H1 (cell line): ENCODE results near the gene HOXC13. TPM values are rescaled to one million over a fixed set of nuclear protein-coding genes. Genes with fewer than 3 reads are reported as not detected.

Source experiments
- CTCF ChIA-PET: fragments of 300-600 bp; sonication (Branson Sonifier 250); formaldehyde crosslinking; loops from one replicate; lab custom pipeline; 2021; ENCODE audit not compliant: partially characterized antibody; lab: Charles Lee
- POLR2A ChIA-PET: fragments of 300-600 bp; sonication (Branson Sonifier 250); formaldehyde crosslinking; loops from one replicate; lab custom pipeline; 2021; ENCODE audit warnings: inconsistent platforms; ENCODE audit not compliant: partially characterized antibody; lab: Charles Lee
- DNase-seq, 2 experiments: peaks; one replicate each; pipeline versions ENCODE4 v3.0.0 to v3.0.0-alpha.2; 2010 to 2022; ENCODE audit warnings: low spot score in 2 of 2, low read depth in 1 of 2, mixed read lengths in 1 of 2
- FAIRE-seq: peaks from 2 replicates; lab custom pipeline; 2011; peaks lifted over from hg19 to GRCh38; lab: Jason Lieb, UNC
- H2AFZ ChIP-seq: 2 replicates; pipeline ENCODE4 v1.8.1; 2012; ENCODE audit warnings: low read length, inconsistent platforms
- H2AK5ac ChIP-seq: 2 replicates; pipeline ENCODE4 v1.6.1; 2013; ENCODE audit warnings: low read depth, low read length
- H2BK120ac ChIP-seq: replicated peaks from 2 replicates; pipeline ENCODE3; 2013; ENCODE audit warnings: low read depth, low read length, inconsistent platforms
- H2BK12ac ChIP-seq: 2 replicates; pipeline ENCODE4 v1.6.1; 2013; ENCODE audit warnings: low read depth, low read length
- H2BK15ac ChIP-seq: 2 replicates; pipeline ENCODE4 v1.6.1; 2013; ENCODE audit warnings: low read length
- H2BK20ac ChIP-seq: 2 replicates; pipeline ENCODE4 v1.6.1; 2013; ENCODE audit warnings: low read length
- H2BK5ac ChIP-seq: 2 replicates; pipeline ENCODE4 v1.6.1; 2013; ENCODE audit warnings: low read depth, low read length
- H3K14ac ChIP-seq: 2 replicates; pipeline ENCODE4 v1.6.1; 2013; ENCODE audit warnings: inconsistent platforms; ENCODE audit not compliant: insufficient read length
- H3K18ac ChIP-seq: 2 replicates; pipeline ENCODE4 v1.6.1; 2013; ENCODE audit warnings: low read length; ENCODE audit errors: extremely low read depth
- H3K23ac ChIP-seq: 2 replicates; pipeline ENCODE4 v1.6.1; 2013; ENCODE audit warnings: inconsistent platforms; ENCODE audit not compliant: insufficient read length
- H3K23me2 ChIP-seq: 2 replicates; pipeline ENCODE4 v1.6.1; 2013; ENCODE audit warnings: low read depth, low read length
- H3K27ac ChIP-seq: 2 replicates; pipeline ENCODE4 v1.6.1; 2011; ENCODE audit warnings: low read depth, low read length, inconsistent platforms
- H3K27me3 ChIP-seq, 4 experiments: replicated peaks in 1 of 4; 1 replicate in 1 of 4; 2 replicates in 3 of 4; pipeline versions ENCODE4 v1.6.1 to v1.8.1; 2011 to 2013; ENCODE audit warnings: low read length in 3 of 4, mild to moderate bottlenecking in 3 of 4, inconsistent platforms in 2 of 4, mixed read lengths in 2 of 4, moderate library complexity in 1 of 4; ENCODE audit not compliant: control insufficient read depth in 3 of 4, insufficient read depth in 3 of 4; ENCODE audit errors: extremely low read depth in 1 of 4
- H3K36me3 ChIP-seq, 4 experiments: 2 replicates each; pipeline versions ENCODE4 v1.6.1 to v1.8.1; 2011 to 2013; ENCODE audit warnings: mild to moderate bottlenecking in 4 of 4, low read length in 3 of 4, moderate library complexity in 2 of 4, control low read depth in 1 of 4, inconsistent platforms in 1 of 4; ENCODE audit not compliant: insufficient read depth in 4 of 4, control insufficient read depth in 2 of 4
- H3K4ac ChIP-seq: replicated peaks from 2 replicates; pipeline ENCODE3; 2013; ENCODE audit warnings: low read length, low read depth, mixed read lengths, inconsistent platforms; ENCODE audit not compliant: insufficient read length
- H3K4me1 ChIP-seq, 4 experiments: replicated peaks in 1 of 4; 1 replicate in 1 of 4; 2 replicates in 3 of 4; pipeline versions ENCODE4 v1.6.1 to v1.8.1; 2011 to 2013; ENCODE audit warnings: low read length in 3 of 4, inconsistent platforms in 2 of 4, mixed read lengths in 1 of 4; ENCODE audit not compliant: insufficient read depth in 4 of 4, control insufficient read depth in 3 of 4
- H3K4me2 ChIP-seq, 2 experiments: 2 replicates each; pipeline versions ENCODE4 v1.6.1 to v1.8.1; 2011 to 2013; ENCODE audit warnings: low read depth in 2 of 2, low read length in 2 of 2, control low read depth in 1 of 2, inconsistent platforms in 1 of 2, mild to moderate bottlenecking in 1 of 2; ENCODE audit not compliant: insufficient read depth in 1 of 2
- H3K4me3 ChIP-seq, 4 experiments: fragments of 200-600, 300-600 bp in 1 of 4; sonication (generic), shearing (Covaris generic), sonication (Bioruptor Twin) in 1 of 4; 2 replicates each; pipeline versions ENCODE4 v1.5.1 to v1.8.1; 2011 to 2016; ENCODE audit warnings: low read length in 4 of 4, low read depth in 3 of 4, control low read depth in 2 of 4, inconsistent platforms in 2 of 4, mild to moderate bottlenecking in 2 of 4, mixed read lengths in 1 of 4, moderate library complexity in 1 of 4; ENCODE audit not compliant: insufficient read depth in 2 of 4; ENCODE audit errors: extremely low read depth in 1 of 4
- H3K56ac ChIP-seq: replicated peaks from 2 replicates; pipeline ENCODE3; 2013; ENCODE audit warnings: low read depth, mild to moderate bottlenecking, mixed read lengths, low read length, inconsistent platforms; ENCODE audit not compliant: insufficient read length
- H3K79me1 ChIP-seq: 2 replicates; pipeline ENCODE4 v1.6.1; 2013; ENCODE audit warnings: low read depth, low read length, control low read depth
- H3K79me2 ChIP-seq, 2 experiments: 2 replicates each; pipeline versions ENCODE4 v1.6.1 to v1.8.1; 2012 to 2013; ENCODE audit warnings: low read length in 2 of 2, mild to moderate bottlenecking in 2 of 2, inconsistent platforms in 1 of 2; ENCODE audit not compliant: insufficient read depth in 2 of 2, control insufficient read depth in 1 of 2
- H3K9ac ChIP-seq, 4 experiments: replicated peaks in 1 of 4; 1 replicate in 1 of 4; 2 replicates in 3 of 4; pipeline versions ENCODE4 v1.6.1 to v1.8.1; 2011 to 2013; ENCODE audit warnings: low read depth in 3 of 4, low read length in 3 of 4, control low read depth in 2 of 4, mild to moderate bottlenecking in 2 of 4, moderate library complexity in 2 of 4, inconsistent platforms in 1 of 4; ENCODE audit errors: extremely low read depth in 1 of 4
- H3K9me3 ChIP-seq, 2 experiments: 2 replicates each; pipeline versions ENCODE4 v1.6.1 to v1.8.1; 2012 to 2013; ENCODE audit warnings: mild to moderate bottlenecking in 2 of 2, moderate library complexity in 2 of 2, control low read depth in 1 of 2, inconsistent platforms in 1 of 2, low read depth in 1 of 2, low read length in 1 of 2, mixed read lengths in 1 of 2; ENCODE audit not compliant: insufficient read depth in 2 of 2
- H4K20me1 ChIP-seq, 2 experiments: replicated peaks in 1 of 2; 2 replicates each; pipeline versions ENCODE3 to v1.8.1; 2011 to 2013; ENCODE audit warnings: inconsistent platforms in 2 of 2, low read length in 2 of 2, mild to moderate bottlenecking in 1 of 2; ENCODE audit not compliant: insufficient read depth in 2 of 2, control insufficient read depth in 1 of 2
- H4K5ac ChIP-seq: 2 replicates; pipeline ENCODE4 v1.6.1; 2013; ENCODE audit warnings: low read length, low read depth, mixed read lengths, inconsistent platforms; ENCODE audit not compliant: insufficient read length
- H4K8ac ChIP-seq: 2 replicates; pipeline ENCODE4 v1.8.0; 2013; ENCODE audit warnings: mild to moderate bottlenecking, moderate library complexity, low read length, inconsistent platforms; ENCODE audit not compliant: insufficient read depth; ENCODE audit errors: extremely low read depth
- H4K91ac ChIP-seq: replicated peaks from 2 replicates; pipeline ENCODE3; 2013; ENCODE audit warnings: low read length, mixed read lengths, inconsistent platforms; ENCODE audit not compliant: insufficient read length
- ASH2L ChIP-seq: fragments of 200-600, 300-600 bp; sonication (generic); IDR thresholded peaks from one replicate; pipeline ENCODE4 v1.7.1; 2017; ENCODE audit warnings: low read length
- BACH1 ChIP-seq: IDR thresholded peaks from 2 replicates; pipeline ENCODE4 v1.6.1; 2012; ENCODE audit warnings: low read length, improper control_type of control experiment
- CBX8 ChIP-seq: fragments of 300-800, 300-1000 bp; sonication (generic); IDR thresholded peaks from 2 replicates; pipeline ENCODE4 v1.7.1; 2016; ENCODE audit warnings: low read depth, low read length, borderline replicate concordance
- CEBPB ChIP-seq: IDR thresholded peaks from 2 replicates; pipeline ENCODE4 v1.6.1; 2012; ENCODE audit warnings: low read depth, low read length
- CHD1 ChIP-seq: IDR thresholded peaks from 2 replicates; pipeline ENCODE4 v1.6.1; 2012; ENCODE audit warnings: low read depth, low read length, improper control_type of control experiment
- EP300 ChIP-seq, 2 experiments: IDR thresholded peaks; 1 replicate in 1 of 2; 2 replicates in 1 of 2; pipeline ENCODE4 v1.6.1; 2011 to 2012; ENCODE audit warnings: low read depth in 2 of 2, low read length in 2 of 2, mild to moderate bottlenecking in 2 of 2, borderline replicate concordance in 1 of 2, inconsistent platforms in 1 of 2, moderate library complexity in 1 of 2
- GABPA ChIP-seq: IDR thresholded peaks from 2 replicates; pipeline ENCODE4 v1.6.1; 2011; ENCODE audit warnings: mild to moderate bottlenecking, low read length, moderate library complexity, borderline replicate concordance; ENCODE audit not compliant: insufficient read depth
- JUND ChIP-seq: IDR thresholded peaks from 2 replicates; pipeline ENCODE4 v1.6.1; 2011; ENCODE audit warnings: mild to moderate bottlenecking, improper control_type of control experiment, low read length
- KDM1A ChIP-seq: fragments of 200-600, 300-600 bp; sonication (generic); IDR thresholded peaks from 2 replicates; pipeline ENCODE4 v1.7.1; 2016; ENCODE audit warnings: mild to moderate bottlenecking, low read length, borderline replicate concordance
- NANOG ChIP-seq: IDR thresholded peaks from 2 replicates; pipeline ENCODE4 v1.6.1; 2011; ENCODE audit warnings: low read length, low read depth, mild to moderate bottlenecking, inconsistent platforms; ENCODE audit not compliant: insufficient read depth, poor library complexity, severe bottlenecking
- PHF8 ChIP-seq: fragments of 200-600 bp; sonication (generic); conservative IDR thresholded peaks from 2 replicates; pipeline ENCODE4 v1.7.1; 2012; ENCODE audit warnings: low read depth, mild to moderate bottlenecking, inconsistent platforms, low read length, moderate library complexity
- POU5F1 ChIP-seq: IDR thresholded peaks from 2 replicates; pipeline ENCODE4 v1.6.1; 2011; ENCODE audit warnings: low read depth, mild to moderate bottlenecking, low read length, moderate library complexity
- SP1 ChIP-seq: IDR thresholded peaks from 2 replicates; pipeline ENCODE4 v1.6.1; 2011; ENCODE audit warnings: low read depth, low read length
- SP2 ChIP-seq: IDR thresholded peaks from 2 replicates; pipeline ENCODE4 v1.6.1; 2012; ENCODE audit warnings: mild to moderate bottlenecking, low read length, inconsistent platforms
- TAF1 ChIP-seq: IDR thresholded peaks from 2 replicates; pipeline ENCODE4 v1.6.1; 2011; ENCODE audit warnings: mild to moderate bottlenecking, low read depth, low read length
- TAF7 ChIP-seq: optimal IDR thresholded peaks from 2 replicates; pipeline ENCODE3; 2011; ENCODE audit warnings: low read depth, mild to moderate bottlenecking, inconsistent platforms, low read length, moderate library complexity, borderline replicate concordance
- WGBS, 2 experiments: shearing (Covaris generic) in 1 of 2; methylation state at CpG; one replicate each; pipeline versions ENCODE4 v1.1.6 to v1.1.7; 2013 to 2015; ENCODE audit warnings: low lambda C conversion rate in 2 of 2, mixed read lengths in 2 of 2, inconsistent platforms in 1 of 2, low coverage in 1 of 2, missing lambda C conversion rate in 1 of 2; ENCODE audit not compliant: insufficient replicate concordance in 2 of 2, insufficient coverage in 1 of 2, insufficient read length in 1 of 2; ENCODE audit errors: extremely low coverage in 1 of 2, missing lambda C conversion rate in 1 of 2; 5-methylcytosine and 5-hydroxymethylcytosine counted together
- polyA plus RNA-seq, 7 experiments: library from polyadenylated mRNA; depleted of rRNA in 3 of 7; stranded (reverse) in 5 of 7; unstranded in 2 of 7; fragments of >200 nt in 5 of 7; fragments of 200-250 nt in 2 of 7; gene quantifications; 1 replicate in 5 of 7; 2 replicates in 1 of 7; 4 replicates in 1 of 7; pipeline versions ENCODE4 v1.2.1 to v1.2.3, GENCODE V29; 2011 to 2013; ENCODE audit warnings: missing spikeins in 2 of 7, mixed read lengths in 2 of 7
- total RNA-seq: library from RNA; stranded (reverse); fragmentation: NEBNext Ultra II Directional; extraction: Animal tissue kit (Norgen Biotek cat#: 25700); gene quantifications from 2 replicates; pipeline ENCODE4 v1.2.1, GENCODE V29; 2021

HOXC13 gene
- total and polyA plus RNA-seq, 2 of the 8 experiments (the other 6 are each of a cell fraction or from before 2014, with no cell fraction given) = 0.02 TPM; not detected in 1

DNA sequence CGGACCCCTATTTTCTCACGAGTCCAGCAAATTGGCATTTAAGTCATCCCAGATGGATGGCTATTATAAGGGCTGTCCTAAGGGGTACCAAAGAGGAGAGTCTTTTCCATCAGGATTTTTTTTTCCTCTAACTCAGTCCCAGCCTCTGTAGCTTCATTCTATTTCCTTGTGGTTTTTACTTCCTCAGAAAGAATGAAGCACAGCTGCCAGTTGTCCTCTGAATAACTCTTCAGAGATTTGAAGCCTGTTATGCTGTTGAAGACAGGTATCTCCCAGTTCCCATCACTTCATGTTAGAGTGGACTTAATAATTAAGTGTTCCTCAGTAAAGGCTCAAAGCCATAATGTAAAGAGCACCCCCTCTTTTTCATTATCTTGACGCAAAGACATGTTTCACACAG lies 48.5 kb upstream of the HOXC13 start:
- H3K14ac ChIP-seq = no peak overlapping the region
- TF ChIP-seq TAF1 = no peak
- TF ChIP-seq CEBPB = no peak
- no peak for TF ChIP-seq PHF8
- TF ChIP-seq EP300 (IDR thresholded peaks at IDR 0.05; ENCODE audit: borderline replicate concordance in 1 of 2, low read depth in 2 of 2, low read length in 2 of 2) = no peak
- no peak for TF ChIP-seq CBX8
- TF ChIP-seq CHD1 = no peak
- TF ChIP-seq JUND = no peak
- TF ChIP-seq GABPA = no peak
- no peak for TF ChIP-seq NANOG
- no peak for TF ChIP-seq POU5F1
- no peak for TF ChIP-seq SP2
- no peak for TF ChIP-seq KDM1A
- TF ChIP-seq BACH1 = no peak
- no peak for TF ChIP-seq SP1
- no peak for TF ChIP-seq TAF7
- TF ChIP-seq ASH2L = no peak

More for the DNA sequence above, 48.5 kb upstream of the HOXC13 start:
- Histone ChIP-seq H2BK15ac (no peak overlapping the region), H3K79me2 (no peaks in the 10 kb centered on the region), H2BK20ac (no peak overlapping the region), H3K36me3 (no peaks in the 10 kb centered on the region), H3K18ac (no peak overlapping the region), H2AK5ac (no peak overlapping the region), H3K56ac (no peak overlapping the region), H4K91ac (no peak overlapping the region), H3K4me2 (no peak overlapping the region), H3K9me3 (no peaks in the 10 kb centered on the region), H3K27ac (no peak overlapping the region), H3K4me3 (no peak overlapping the region), H4K8ac (no peak overlapping the region), H4K5ac (no peak overlapping the region), H3K23ac (no peak overlapping the region), H3K4me1 (no peaks in the 10 kb centered on the region), H2BK12ac (no peak overlapping the region), H3K79me1 (no peaks in the 10 kb centered on the region), H2BK5ac (no peak overlapping the region), H4K20me1 (no peaks in the 10 kb centered on the region), H3K9ac (no peak overlapping the region), H3K4ac (no peak overlapping the region), H3K27me3 (peaks cover 0 to 1% (median 0%) of the 10 kb centered on the region in 4 experiments; a peak in 5 of 7 replicates), H2AFZ (no peak overlapping the region), H2BK120ac (no peak overlapping the region), H3K23me2 (no peaks in the 10 kb centered on the region)
- FAIRE-seq (no peak), DNase-seq (no peak)
- POLR2A ChIA-PET = no interaction called here
- CTCF ChIA-PET = interaction anchor here (0.7 kb wide), 1 partner anchor 87 kb away, joined by 3 read pairs; no protein-coding TSS in a partner anchor
- 90% methylated on average over 3 of the region's 3 CpGs; no CpG with 5 or more reads in 1 of the 2 experiments for WGBS, 2 experiments
